ENCODE results near the gene GRIN2D. TPM values are rescaled to one million over a fixed set of nuclear protein-coding genes. Genes with fewer than 3 reads are reported as not detected.
"Not testable (repeated sequence)": the region's sequence is repeated elsewhere in the genome, so short reads cannot be mapped to it uniquely, and the experiment has no call there.

Gene GRIN2D
- total RNA-seq, 4 donors from 2014 or later = 0.07 to 0.27 (median 0.09) TPM; not detected in 1

DNA sequence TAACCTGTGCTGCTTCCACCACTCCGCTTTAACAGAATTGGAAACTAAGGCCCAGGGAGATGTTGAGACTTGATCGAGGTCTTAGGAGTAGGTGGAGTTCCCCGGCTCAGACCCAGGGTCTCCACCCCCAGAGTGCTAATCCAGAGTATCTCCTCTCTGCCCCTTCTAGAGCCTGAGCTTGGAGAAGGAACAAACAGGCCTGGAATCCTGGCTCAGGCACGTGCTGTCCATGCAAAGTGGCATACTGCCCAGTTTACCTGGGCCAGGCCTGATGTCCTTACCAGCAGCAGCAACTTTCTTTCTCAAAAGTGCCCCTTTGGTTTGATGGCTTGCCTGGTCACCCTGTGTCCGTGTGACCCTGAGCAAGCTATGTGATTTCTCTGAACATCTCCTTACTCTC, 25.6 kb upstream of the GRIN2D start:
- TF ChIP-seq CTCF (IDR thresholded peaks at IDR 0.05 in 4 of 5, conservative IDR thresholded peaks at IDR 0.05 in 1 of 5) (no peak), POLR2A (IDR thresholded peaks at IDR 0.05) (no peak)
- Histone ChIP-seq H3K4me1 (peaks cover 4 to 10% of the 10 kb centered on the region in 2 donors), H3K4me3 (no peak overlapping the region), H3K27ac (no peak overlapping the region), H3K27me3 (no peaks in the 10 kb centered on the region), H3K36me3 (no peaks in the 10 kb centered on the region), H3K9me3 (no peaks in the 10 kb centered on the region)
- in situ Hi-C loops (cut with MboI; ENCODE audit: low sequenced_read_pairs in 4 of 4) (no loop called here), intact Hi-C loops (cut with DNase I; ENCODE audit: low total_unique reads) (no loop called here)
- ATAC-seq (no peak), DNase-seq (no peak)

- in situ Hi-C loops (cut with MboI; ENCODE audit: low sequenced_read_pairs in 4 of 4) = no loop called here
- intact Hi-C loops (cut with DNase I; ENCODE audit: low total_unique reads) = no loop called here
Measured at GRCh38 chr19:48368936-48369335, 24.5 kb upstream of the GRIN2D start.

DNA sequence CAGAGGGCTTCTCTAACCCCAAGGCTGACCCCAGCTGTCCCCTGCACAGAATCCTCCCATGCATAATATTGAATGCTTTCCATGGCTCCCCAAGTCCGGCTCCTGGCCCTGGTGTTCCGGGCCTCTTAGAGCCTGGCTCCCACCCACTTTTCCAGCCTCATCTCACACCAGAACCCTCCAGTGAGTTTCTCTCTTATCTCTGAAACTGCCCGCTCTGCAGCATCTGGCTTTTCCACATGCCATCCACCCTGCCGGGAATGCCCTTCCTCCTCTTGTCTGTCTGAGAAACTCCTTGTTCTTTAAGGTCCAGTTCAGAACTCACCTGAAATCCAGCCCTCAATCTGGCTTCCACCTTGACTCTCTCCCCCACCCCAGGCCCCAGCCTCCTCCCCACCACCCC, 22.5 kb upstream of the GRIN2D start:
- Histone ChIP-seq H3K27me3 (no peaks in the 10 kb centered on the region), H3K9me3 (no peaks in the 10 kb centered on the region), H3K4me1 (no peaks in the 10 kb centered on the region), H3K27ac (no peak overlapping the region), H3K4me3 (no peak overlapping the region), H3K36me3 (no peaks in the 10 kb centered on the region)
- intact Hi-C loops (cut with DNase I; ENCODE audit: low total_unique reads) (no loop called here), in situ Hi-C loops (cut with MboI; ENCODE audit: low sequenced_read_pairs in 4 of 4) (no loop called here)
- TF ChIP-seq POLR2A (IDR thresholded peaks at IDR 0.05) (no peak), CTCF (IDR thresholded peaks at IDR 0.05 in 4 of 5, conservative IDR thresholded peaks at IDR 0.05 in 1 of 5) (no peak)
- ATAC-seq (no peak), DNase-seq (no peak)

More at GRCh38 chr19:48368936-48369335, 24.5 kb upstream of the GRIN2D start:
- H3K36me3 ChIP-seq = no peaks in the 10 kb centered on the region
- no peak for DNase-seq
- no peak overlapping the region for H3K27ac ChIP-seq
- peaks cover 4 to 6% of the 10 kb centered on the region in 2 donors for H3K4me1 ChIP-seq
- TF ChIP-seq POLR2A (IDR thresholded peaks at IDR 0.05) = no peak
- TF ChIP-seq CTCF (IDR thresholded peaks at IDR 0.05 in 4 of 5, conservative IDR thresholded peaks at IDR 0.05 in 1 of 5) = no peak
- no peaks in the 10 kb centered on the region for H3K27me3 ChIP-seq
- no peaks in the 10 kb centered on the region for H3K9me3 ChIP-seq
- H3K4me3 ChIP-seq = no peak overlapping the region
- ATAC-seq = no peak

DNA sequence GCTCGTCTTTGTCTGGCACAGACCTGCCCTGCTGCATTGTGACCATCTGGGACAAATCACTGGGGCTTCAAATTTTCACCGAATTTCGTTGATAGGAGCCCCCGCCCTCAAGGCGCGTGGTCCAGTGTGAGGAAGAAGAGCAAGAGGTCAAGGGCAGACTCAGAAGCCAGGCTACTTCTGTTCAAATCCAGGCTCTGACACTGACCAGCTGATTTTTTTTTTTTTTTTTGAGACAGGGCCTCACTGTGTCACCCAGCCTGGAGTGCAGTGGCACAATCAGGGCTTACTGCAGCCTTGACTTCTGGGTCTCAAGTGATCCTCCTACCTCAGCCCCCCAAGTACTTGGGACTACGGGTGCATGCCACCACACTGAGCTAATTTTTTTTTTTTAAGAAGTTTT, 22.1 kb upstream of the GRIN2D start:
- no peak for TF ChIP-seq POLR2A (IDR thresholded peaks at IDR 0.05)
- H3K4me1 ChIP-seq = no peaks in the 10 kb centered on the region
- ATAC-seq = no peak
- H3K9me3 ChIP-seq = no peaks in the 10 kb centered on the region
- DNase-seq = no peak
- no peak overlapping the region for H3K4me3 ChIP-seq
- no peaks in the 10 kb centered on the region for H3K27me3 ChIP-seq
- no peaks in the 10 kb centered on the region for H3K36me3 ChIP-seq
- intact Hi-C loops (cut with DNase I; ENCODE audit: low total_unique reads) = no loop called here
- in situ Hi-C loops (cut with MboI; ENCODE audit: low sequenced_read_pairs in 4 of 4) = no loop called here
- no peak overlapping the region for H3K27ac ChIP-seq

GRCh38 chr19:48371771-48372170, 21.7 kb upstream of the GRIN2D start:
- intact Hi-C loops (cut with DNase I; ENCODE audit: low total_unique reads); H3K4me1 ChIP-seq; ATAC-seq; DNase-seq; H3K9me3 ChIP-seq; H3K36me3 ChIP-seq; H3K27ac ChIP-seq; H3K27me3 ChIP-seq; H3K4me3 ChIP-seq; in situ Hi-C loops (cut with MboI; ENCODE audit: low sequenced_read_pairs in 4 of 4): not testable (repeated sequence)

DNA sequence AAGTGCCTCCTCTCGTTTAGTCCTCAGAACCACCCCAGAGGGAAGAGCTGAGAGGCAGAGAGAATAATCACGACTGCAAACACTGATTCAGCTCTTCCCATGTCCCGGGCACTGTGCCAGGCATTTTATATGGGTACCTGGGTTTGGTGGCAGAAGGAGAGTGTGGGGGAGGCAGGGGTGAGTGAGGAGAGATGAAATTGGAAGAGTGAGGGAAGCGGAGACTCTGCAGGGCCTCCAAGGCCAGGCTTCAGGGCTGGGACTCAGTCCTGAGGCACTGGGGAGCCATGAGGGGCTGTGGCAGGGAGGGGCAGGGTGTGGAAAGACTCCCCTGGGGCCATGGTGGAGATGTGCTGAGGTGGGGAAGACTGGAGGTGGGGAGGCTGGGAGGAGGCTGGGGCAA, 20.6 kb upstream of the GRIN2D start:
- no peak for ATAC-seq
- H3K4me1 ChIP-seq = no peaks in the 10 kb centered on the region
- no peak overlapping the region for H3K4me3 ChIP-seq
- DNase-seq = no peak
- TF ChIP-seq POLR2A (IDR thresholded peaks at IDR 0.05) = no peak
- no peak for TF ChIP-seq CTCF (IDR thresholded peaks at IDR 0.05 in 4 of 5, conservative IDR thresholded peaks at IDR 0.05 in 1 of 5)
- no peak overlapping the region for H3K27ac ChIP-seq
- intact Hi-C loops (cut with DNase I; ENCODE audit: low total_unique reads) = no loop called here
- in situ Hi-C loops (cut with MboI; ENCODE audit: low sequenced_read_pairs in 4 of 4) = no loop called here
- no peaks in the 10 kb centered on the region for H3K27me3 ChIP-seq
- H3K36me3 ChIP-seq = no peaks in the 10 kb centered on the region
- no peaks in the 10 kb centered on the region for H3K9me3 ChIP-seq

Measured in gastrocnemius medialis (tissue), 4 donors.